ENCODE data around the gene NRDE2. TPM values are rescaled to one million over a fixed set of nuclear protein-coding genes. Genes with fewer than 3 reads are reported as not detected.

The NRDE2 gene
- total RNA-seq, 1 donor = 11.2 TPM

DNA sequence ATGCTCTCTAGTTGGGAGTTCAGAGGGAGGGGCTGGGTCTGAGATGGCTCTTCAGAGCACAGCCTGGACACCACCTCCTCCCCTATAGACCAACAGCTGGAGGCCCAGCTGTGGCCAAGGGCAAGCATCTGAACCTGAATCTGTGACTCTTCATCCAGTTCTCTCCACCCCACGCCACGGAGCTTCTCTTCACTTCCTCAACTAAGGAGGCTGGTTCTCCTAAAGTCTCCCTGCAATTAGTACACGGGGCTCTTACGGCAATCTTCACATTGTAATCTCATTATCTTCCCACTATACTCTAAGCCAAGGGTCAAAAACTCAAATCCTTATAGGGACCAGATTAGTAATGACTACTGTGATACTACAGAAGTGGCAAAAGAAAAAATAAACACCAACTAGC lies 9.8 kb downstream of the NRDE2 start:
- no peak for TF ChIP-seq CTCF (IDR thresholded peaks at IDR 0.05; ENCODE audit: insufficient read depth, low read length)
- no peak for DNase-seq (ENCODE audit: low read depth)
- no peak overlapping the region for H3K4me3 ChIP-seq (ENCODE audit: low read depth, low read length)

DNA sequence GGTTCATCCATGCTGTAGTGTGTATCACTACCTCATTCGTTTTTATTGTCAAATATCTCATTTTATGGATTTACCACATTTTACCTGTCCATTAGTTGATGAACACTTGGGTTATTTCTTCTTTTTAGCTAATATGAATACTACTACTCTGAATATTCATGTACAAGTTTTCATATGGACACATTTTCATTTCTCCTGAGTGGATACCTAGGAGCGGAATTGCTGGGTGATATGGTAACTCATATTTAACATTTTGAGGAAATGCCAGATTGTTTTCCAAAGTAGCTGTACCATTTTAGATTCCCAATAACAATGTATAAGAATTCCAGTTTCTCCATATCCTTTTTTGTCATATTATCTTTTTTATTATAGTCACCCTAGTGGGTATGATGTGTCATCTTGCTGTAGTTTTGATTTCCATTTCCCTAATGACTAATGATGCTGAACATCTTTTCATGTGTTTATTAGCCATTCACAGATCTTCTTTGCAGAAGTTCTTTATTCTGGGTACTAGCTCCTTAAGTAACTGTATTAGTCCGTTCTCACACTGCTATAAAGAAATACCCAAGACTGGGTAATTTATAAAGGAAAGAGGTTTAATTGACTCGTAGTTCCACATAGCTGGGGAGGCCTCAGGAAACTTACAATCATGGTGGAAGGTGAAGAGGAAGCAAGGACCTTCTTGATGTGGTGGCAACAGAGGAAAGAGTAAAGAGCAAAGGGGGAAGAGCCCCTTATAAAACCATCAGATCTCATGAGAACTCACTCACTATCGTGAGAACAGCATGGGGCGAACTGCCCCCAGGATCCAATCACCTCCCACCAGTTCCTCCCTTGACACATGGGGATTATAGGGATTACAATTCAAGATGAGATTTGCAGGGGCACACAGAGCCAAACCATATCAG lies 11.9 kb downstream of the NRDE2 start:
- no peak for DNase-seq (ENCODE audit: low read depth)
- no peak for TF ChIP-seq CTCF (IDR thresholded peaks at IDR 0.05; ENCODE audit: insufficient read depth, low read length)
- no peak overlapping the region for H3K4me3 ChIP-seq (ENCODE audit: low read depth, low read length)

GRCh38 chr14:90319173-90319572 lies 12.6 kb downstream of the NRDE2 start:
- DNase-seq (ENCODE audit: low read depth) = no peak
- no peak for TF ChIP-seq CTCF (IDR thresholded peaks at IDR 0.05; ENCODE audit: insufficient read depth, low read length)
- no peak overlapping the region for H3K4me3 ChIP-seq (ENCODE audit: low read depth, low read length)

- no peak for TF ChIP-seq CTCF (IDR thresholded peaks at IDR 0.05; ENCODE audit: insufficient read depth, low read length)
- no peak for DNase-seq (ENCODE audit: low read depth)
- H3K4me3 ChIP-seq (ENCODE audit: low read depth, low read length) = no peak overlapping the region
Measured at GRCh38 chr14:90318016-90318415, 13.7 kb downstream of the NRDE2 start.

DNA sequence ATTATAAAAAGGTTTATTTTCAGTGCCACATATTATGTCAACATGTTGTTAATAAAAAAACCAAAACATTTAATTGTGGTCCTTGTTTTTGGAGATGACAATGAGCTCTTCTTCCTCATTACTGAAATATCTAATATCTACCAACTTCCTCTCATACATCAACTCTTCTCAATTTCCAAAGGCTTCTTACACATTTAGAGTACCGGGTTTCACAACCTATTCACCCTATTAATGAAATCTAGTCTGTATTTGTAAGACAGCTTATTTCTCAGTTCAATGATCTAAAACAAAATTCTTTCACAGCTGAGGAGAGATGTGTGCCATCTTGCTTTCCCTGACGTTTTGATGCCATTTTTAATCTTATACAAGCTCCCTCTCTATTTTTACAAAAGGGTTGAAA lies 14.5 kb downstream of the NRDE2 start:
- no peak for TF ChIP-seq CTCF (IDR thresholded peaks at IDR 0.05; ENCODE audit: insufficient read depth, low read length)
- DNase-seq (ENCODE audit: low read depth) = no peak
- no peak overlapping the region for H3K4me3 ChIP-seq (ENCODE audit: low read depth, low read length)

DNA sequence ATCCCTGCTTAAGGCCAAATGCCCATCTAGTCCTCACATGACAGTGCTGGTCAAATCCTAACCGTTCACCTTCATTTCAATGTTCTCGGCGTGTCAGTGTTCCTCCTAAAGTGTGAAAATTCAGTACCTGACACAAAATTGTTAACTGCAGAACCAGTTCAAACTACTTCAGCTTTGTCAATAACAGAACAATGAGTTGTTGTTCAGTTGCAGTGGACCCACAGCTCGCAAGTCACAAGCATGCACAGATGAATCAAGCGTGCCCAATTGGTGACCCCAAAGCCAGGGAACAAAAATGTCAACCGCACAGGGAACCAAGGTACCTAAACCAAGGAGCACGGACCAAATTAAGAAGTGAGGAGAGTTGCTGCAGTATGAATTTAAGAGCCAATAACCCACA lies 23.2 kb downstream of the NRDE2 start:
- TF ChIP-seq CTCF (IDR thresholded peaks at IDR 0.05; ENCODE audit: insufficient read depth, low read length) = no peak
- DNase-seq (ENCODE audit: low read depth) = no peak
- H3K4me3 ChIP-seq (ENCODE audit: low read depth, low read length) = no peak overlapping the region
